ENCODE data around the gene FAM193A.

- no peak for TF ChIP-seq CTCF (IDR thresholded peaks at IDR 0.05)
- TF ChIP-seq EZH2 (IDR thresholded peaks at IDR 0.05; ENCODE audit: borderline replicate concordance, insufficient read depth, low read depth, low read length, poor library complexity, severe bottlenecking), result no peak
These were observed 126.2 kb downstream of the FAM193A start for GRCh38 chr4:2662598-2662997.

All from B cell (primary cell).